Inflammatory macrophage treated with lipopolysaccharide for 1 hour (primary cell): Measurements from ENCODE around the gene ZDHHC16.
"Not testable (repeated sequence)": the region's sequence is repeated elsewhere in the genome, so short reads cannot be mapped to it uniquely, and the experiment has no call there.

Experiments
- DNase-seq, 2 donors: peaks; one replicate each; pipeline ENCODE4 v3.0.0-alpha.2; 2020 to 2022

The ZDHHC16 gene

GRCh38 chr10:97435211-97435610 is 10.8 kb upstream of the ZDHHC16 start:
- no peak for DNase-seq

- DNase-seq, result no peak
Observed at GRCh38 chr10:97442277-97442676, 3.7 kb upstream of the ZDHHC16 start.

- DNase-seq, result no peak
Observed at GRCh38 chr10:97444212-97444611, 1.8 kb upstream of the ZDHHC16 start.

- no peak for DNase-seq
Observed at GRCh38 chr10:97445357-97445721, 636 bp upstream of the ZDHHC16 start.

GRCh38 chr10:97450828-97451227 is 4.9 kb downstream of the ZDHHC16 start:
- no peak for DNase-seq

GRCh38 chr10:97451605-97452004 is 5.6 kb downstream of the ZDHHC16 start:
- no peak for DNase-seq

- DNase-seq, result no peak
Observed at GRCh38 chr10:97452352-97452751, 6.4 kb downstream of the ZDHHC16 start.

GRCh38 chr10:97454330-97455036 is 8.5 kb downstream of the ZDHHC16 start:
- no peak for DNase-seq

GRCh38 chr10:97456034-97456685 is 10.2 kb downstream of the ZDHHC16 start:
- DNase-seq, result no peak

- no peak for DNase-seq
Observed at GRCh38 chr10:97456686-97457065, 10.7 kb downstream of the ZDHHC16 start.

- no peak for DNase-seq
Observed at GRCh38 chr10:97459111-97459510, 13.1 kb downstream of the ZDHHC16 start.

GRCh38 chr10:97459933-97460332 is 14.0 kb downstream of the ZDHHC16 start:
- no peak for DNase-seq

GRCh38 chr10:97462309-97462708 is 16.3 kb downstream of the ZDHHC16 start:
- DNase-seq, result no peak

- peak; percentile 30 to 58 for DNase-seq
Observed at GRCh38 chr10:97463363-97464132, 17.6 kb downstream of the ZDHHC16 start.

- no peak for DNase-seq
Observed at GRCh38 chr10:97464226-97464625, 18.3 kb downstream of the ZDHHC16 start.

- no peak for DNase-seq
Observed at GRCh38 chr10:97465982-97466381, 20.0 kb downstream of the ZDHHC16 start.

GRCh38 chr10:97466755-97467154 is 20.8 kb downstream of the ZDHHC16 start:
- no peak for DNase-seq

GRCh38 chr10:97468162-97468561 is 22.2 kb downstream of the ZDHHC16 start:
- no peak for DNase-seq

GRCh38 chr10:97468781-97469180 is 22.8 kb downstream of the ZDHHC16 start:
- not testable (repeated sequence) for DNase-seq

- DNase-seq, result no peak
Observed at GRCh38 chr10:97474918-97475317, 28.9 kb downstream of the ZDHHC16 start.

GRCh38 chr10:97475936-97476594 is 30.1 kb downstream of the ZDHHC16 start:
- peak; percentile 88 to 95 for DNase-seq

GRCh38 chr10:97479410-97479809 is 33.4 kb downstream of the ZDHHC16 start:
- DNase-seq, result not testable (repeated sequence)

- no peak for DNase-seq
Observed at GRCh38 chr10:97479939-97480338, 34.0 kb downstream of the ZDHHC16 start.
